H1 (cell line): ENCODE results near the gene POU4F1. TPM values are rescaled to one million over a fixed set of nuclear protein-coding genes. Genes with fewer than 3 reads are reported as not detected.

Experiments
- CTCF ChIA-PET: fragments of 300-600 bp; sonication (Branson Sonifier 250); formaldehyde crosslinking; loops from one replicate; lab custom pipeline; 2021; ENCODE audit not compliant: partially characterized antibody; lab: Charles Lee
- POLR2A ChIA-PET: fragments of 300-600 bp; sonication (Branson Sonifier 250); formaldehyde crosslinking; loops from one replicate; lab custom pipeline; 2021; ENCODE audit warnings: inconsistent platforms; ENCODE audit not compliant: partially characterized antibody; lab: Charles Lee
- DNase-seq, 2 experiments: peaks; one replicate each; pipeline versions ENCODE4 v3.0.0 to v3.0.0-alpha.2; 2010 to 2022; ENCODE audit warnings: low spot score in 2 of 2, low read depth in 1 of 2, mixed read lengths in 1 of 2
- FAIRE-seq: peaks from 2 replicates; lab custom pipeline; 2011; peaks lifted over from hg19 to GRCh38; lab: Jason Lieb, UNC
- H2AFZ ChIP-seq: 2 replicates; pipeline ENCODE4 v1.8.1; 2012; ENCODE audit warnings: low read length, inconsistent platforms
- H2AK5ac ChIP-seq: 2 replicates; pipeline ENCODE4 v1.6.1; 2013; ENCODE audit warnings: low read depth, low read length
- H2BK120ac ChIP-seq: replicated peaks from 2 replicates; pipeline ENCODE3; 2013; ENCODE audit warnings: low read depth, low read length, inconsistent platforms
- H2BK12ac ChIP-seq: 2 replicates; pipeline ENCODE4 v1.6.1; 2013; ENCODE audit warnings: low read depth, low read length
- H2BK15ac ChIP-seq: 2 replicates; pipeline ENCODE4 v1.6.1; 2013; ENCODE audit warnings: low read length
- H2BK20ac ChIP-seq: 2 replicates; pipeline ENCODE4 v1.6.1; 2013; ENCODE audit warnings: low read length
- H2BK5ac ChIP-seq: 2 replicates; pipeline ENCODE4 v1.6.1; 2013; ENCODE audit warnings: low read depth, low read length
- H3K14ac ChIP-seq: 2 replicates; pipeline ENCODE4 v1.6.1; 2013; ENCODE audit warnings: inconsistent platforms; ENCODE audit not compliant: insufficient read length
- H3K18ac ChIP-seq: 2 replicates; pipeline ENCODE4 v1.6.1; 2013; ENCODE audit warnings: low read length; ENCODE audit errors: extremely low read depth
- H3K23ac ChIP-seq: 2 replicates; pipeline ENCODE4 v1.6.1; 2013; ENCODE audit warnings: inconsistent platforms; ENCODE audit not compliant: insufficient read length
- H3K23me2 ChIP-seq: 2 replicates; pipeline ENCODE4 v1.6.1; 2013; ENCODE audit warnings: low read depth, low read length
- H3K27ac ChIP-seq: 2 replicates; pipeline ENCODE4 v1.6.1; 2011; ENCODE audit warnings: low read depth, low read length, inconsistent platforms
- H3K27me3 ChIP-seq, 4 experiments: replicated peaks in 1 of 4; 1 replicate in 1 of 4; 2 replicates in 3 of 4; pipeline versions ENCODE4 v1.6.1 to v1.8.1; 2011 to 2013; ENCODE audit warnings: low read length in 3 of 4, mild to moderate bottlenecking in 3 of 4, inconsistent platforms in 2 of 4, mixed read lengths in 2 of 4, moderate library complexity in 1 of 4; ENCODE audit not compliant: control insufficient read depth in 3 of 4, insufficient read depth in 3 of 4; ENCODE audit errors: extremely low read depth in 1 of 4
- H3K36me3 ChIP-seq, 4 experiments: 2 replicates each; pipeline versions ENCODE4 v1.6.1 to v1.8.1; 2011 to 2013; ENCODE audit warnings: mild to moderate bottlenecking in 4 of 4, low read length in 3 of 4, moderate library complexity in 2 of 4, control low read depth in 1 of 4, inconsistent platforms in 1 of 4; ENCODE audit not compliant: insufficient read depth in 4 of 4, control insufficient read depth in 2 of 4
- H3K4ac ChIP-seq: replicated peaks from 2 replicates; pipeline ENCODE3; 2013; ENCODE audit warnings: low read length, low read depth, mixed read lengths, inconsistent platforms; ENCODE audit not compliant: insufficient read length
- H3K4me1 ChIP-seq, 4 experiments: replicated peaks in 1 of 4; 1 replicate in 1 of 4; 2 replicates in 3 of 4; pipeline versions ENCODE4 v1.6.1 to v1.8.1; 2011 to 2013; ENCODE audit warnings: low read length in 3 of 4, inconsistent platforms in 2 of 4, mixed read lengths in 1 of 4; ENCODE audit not compliant: insufficient read depth in 4 of 4, control insufficient read depth in 3 of 4
- H3K4me2 ChIP-seq, 2 experiments: 2 replicates each; pipeline versions ENCODE4 v1.6.1 to v1.8.1; 2011 to 2013; ENCODE audit warnings: low read depth in 2 of 2, low read length in 2 of 2, control low read depth in 1 of 2, inconsistent platforms in 1 of 2, mild to moderate bottlenecking in 1 of 2; ENCODE audit not compliant: insufficient read depth in 1 of 2
- H3K4me3 ChIP-seq, 4 experiments: fragments of 200-600, 300-600 bp in 1 of 4; sonication (generic), shearing (Covaris generic), sonication (Bioruptor Twin) in 1 of 4; 2 replicates each; pipeline versions ENCODE4 v1.5.1 to v1.8.1; 2011 to 2016; ENCODE audit warnings: low read length in 4 of 4, low read depth in 3 of 4, control low read depth in 2 of 4, inconsistent platforms in 2 of 4, mild to moderate bottlenecking in 2 of 4, mixed read lengths in 1 of 4, moderate library complexity in 1 of 4; ENCODE audit not compliant: insufficient read depth in 2 of 4; ENCODE audit errors: extremely low read depth in 1 of 4
- H3K56ac ChIP-seq: replicated peaks from 2 replicates; pipeline ENCODE3; 2013; ENCODE audit warnings: low read depth, mild to moderate bottlenecking, mixed read lengths, low read length, inconsistent platforms; ENCODE audit not compliant: insufficient read length
- H3K79me1 ChIP-seq: 2 replicates; pipeline ENCODE4 v1.6.1; 2013; ENCODE audit warnings: low read depth, low read length, control low read depth
- H3K79me2 ChIP-seq, 2 experiments: 2 replicates each; pipeline versions ENCODE4 v1.6.1 to v1.8.1; 2012 to 2013; ENCODE audit warnings: low read length in 2 of 2, mild to moderate bottlenecking in 2 of 2, inconsistent platforms in 1 of 2; ENCODE audit not compliant: insufficient read depth in 2 of 2, control insufficient read depth in 1 of 2
- H3K9ac ChIP-seq, 4 experiments: replicated peaks in 1 of 4; 1 replicate in 1 of 4; 2 replicates in 3 of 4; pipeline versions ENCODE4 v1.6.1 to v1.8.1; 2011 to 2013; ENCODE audit warnings: low read depth in 3 of 4, low read length in 3 of 4, control low read depth in 2 of 4, mild to moderate bottlenecking in 2 of 4, moderate library complexity in 2 of 4, inconsistent platforms in 1 of 4; ENCODE audit errors: extremely low read depth in 1 of 4
- H3K9me3 ChIP-seq, 2 experiments: 2 replicates each; pipeline versions ENCODE4 v1.6.1 to v1.8.1; 2012 to 2013; ENCODE audit warnings: mild to moderate bottlenecking in 2 of 2, moderate library complexity in 2 of 2, control low read depth in 1 of 2, inconsistent platforms in 1 of 2, low read depth in 1 of 2, low read length in 1 of 2, mixed read lengths in 1 of 2; ENCODE audit not compliant: insufficient read depth in 2 of 2
- H4K20me1 ChIP-seq, 2 experiments: replicated peaks in 1 of 2; 2 replicates each; pipeline versions ENCODE3 to v1.8.1; 2011 to 2013; ENCODE audit warnings: inconsistent platforms in 2 of 2, low read length in 2 of 2, mild to moderate bottlenecking in 1 of 2; ENCODE audit not compliant: insufficient read depth in 2 of 2, control insufficient read depth in 1 of 2
- H4K5ac ChIP-seq: 2 replicates; pipeline ENCODE4 v1.6.1; 2013; ENCODE audit warnings: low read length, low read depth, mixed read lengths, inconsistent platforms; ENCODE audit not compliant: insufficient read length
- H4K8ac ChIP-seq: 2 replicates; pipeline ENCODE4 v1.8.0; 2013; ENCODE audit warnings: mild to moderate bottlenecking, moderate library complexity, low read length, inconsistent platforms; ENCODE audit not compliant: insufficient read depth; ENCODE audit errors: extremely low read depth
- H4K91ac ChIP-seq: replicated peaks from 2 replicates; pipeline ENCODE3; 2013; ENCODE audit warnings: low read length, mixed read lengths, inconsistent platforms; ENCODE audit not compliant: insufficient read length
- BCL11A ChIP-seq, 2 experiments: IDR thresholded peaks; one replicate each; pipeline ENCODE4 v1.6.1; 2011; ENCODE audit warnings: low read depth in 2 of 2, low read length in 2 of 2, mild to moderate bottlenecking in 2 of 2
- MAFK ChIP-seq: IDR thresholded peaks from 2 replicates; pipeline ENCODE4 v1.6.1; 2012; ENCODE audit warnings: low read depth, mild to moderate bottlenecking, improper control_type of control experiment, low read length
- POU5F1 ChIP-seq: IDR thresholded peaks from 2 replicates; pipeline ENCODE4 v1.6.1; 2011; ENCODE audit warnings: low read depth, mild to moderate bottlenecking, low read length, moderate library complexity
- SP1 ChIP-seq: IDR thresholded peaks from 2 replicates; pipeline ENCODE4 v1.6.1; 2011; ENCODE audit warnings: low read depth, low read length
- TCF12 ChIP-seq: IDR thresholded peaks from 2 replicates; pipeline ENCODE4 v1.6.1; 2011; ENCODE audit warnings: low read depth, mild to moderate bottlenecking, low read length
- TEAD4 ChIP-seq: IDR thresholded peaks from 2 replicates; pipeline ENCODE4 v1.6.1; 2012; ENCODE audit warnings: low read depth, low read length, inconsistent platforms, mixed read lengths
- WGBS, 2 experiments: shearing (Covaris generic) in 1 of 2; methylation state at CpG; one replicate each; pipeline versions ENCODE4 v1.1.6 to v1.1.7; 2013 to 2015; ENCODE audit warnings: low lambda C conversion rate in 2 of 2, mixed read lengths in 2 of 2, inconsistent platforms in 1 of 2, low coverage in 1 of 2, missing lambda C conversion rate in 1 of 2; ENCODE audit not compliant: insufficient replicate concordance in 2 of 2, insufficient coverage in 1 of 2, insufficient read length in 1 of 2; ENCODE audit errors: extremely low coverage in 1 of 2, missing lambda C conversion rate in 1 of 2; 5-methylcytosine and 5-hydroxymethylcytosine counted together
- polyA plus RNA-seq, 7 experiments: library from polyadenylated mRNA; depleted of rRNA in 3 of 7; stranded (reverse) in 5 of 7; unstranded in 2 of 7; fragments of >200 nt in 5 of 7; fragments of 200-250 nt in 2 of 7; gene quantifications; 1 replicate in 5 of 7; 2 replicates in 1 of 7; 4 replicates in 1 of 7; pipeline versions ENCODE4 v1.2.1 to v1.2.3, GENCODE V29; 2011 to 2013; ENCODE audit warnings: missing spikeins in 2 of 7, mixed read lengths in 2 of 7
- total RNA-seq: library from RNA; stranded (reverse); fragmentation: NEBNext Ultra II Directional; extraction: Animal tissue kit (Norgen Biotek cat#: 25700); gene quantifications from 2 replicates; pipeline ENCODE4 v1.2.1, GENCODE V29; 2021
- TF ChIP-seq, protein P1 (sequence below): IDR thresholded peaks from 2 replicates; pipeline ENCODE4 v1.6.1; 2011; ENCODE audit warnings: low read length, improper control_type of control experiment
- TF ChIP-seq, protein P2 (sequence below): IDR thresholded peaks from 2 replicates; pipeline ENCODE4 v1.6.1; 2012; ENCODE audit warnings: inconsistent platforms

Gene POU4F1
- total and polyA plus RNA-seq, 2 of the 8 experiments (the other 6 are each of a cell fraction or from before 2014, with no cell fraction given), result 0.09 to 0.32 TPM

DNA sequence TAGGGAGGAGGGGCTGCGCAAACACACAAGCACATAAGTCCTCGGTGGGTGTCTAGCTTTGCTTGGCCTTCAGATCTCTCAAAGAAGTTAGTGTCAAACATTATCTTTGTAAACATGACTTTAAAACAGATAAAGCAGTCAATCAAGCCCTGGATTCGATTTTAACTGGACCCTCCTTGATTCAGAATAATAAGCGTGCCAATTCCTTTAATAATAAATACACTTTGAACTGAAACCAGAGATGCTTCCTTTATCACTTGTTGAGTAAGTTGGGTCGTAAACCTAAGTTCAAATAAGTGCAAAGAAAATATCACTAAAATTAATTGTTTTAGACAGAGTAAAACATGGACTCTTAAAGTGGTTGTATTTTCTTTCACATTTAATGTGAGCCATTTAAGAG is 30.9 kb downstream of the POU4F1 start:
- H3K79me2 ChIP-seq, result no peaks in the 10 kb centered on the region
- no peaks in the 10 kb centered on the region for H3K9me3 ChIP-seq
- H4K8ac ChIP-seq, result no peak overlapping the region
- no peak overlapping the region for H3K56ac ChIP-seq
- H3K23ac ChIP-seq, result no peak overlapping the region
- H3K4me1 ChIP-seq, result no peaks in the 10 kb centered on the region
- no peaks in the 10 kb centered on the region for H4K20me1 ChIP-seq
- H3K79me1 ChIP-seq, result no peaks in the 10 kb centered on the region
- H2BK20ac ChIP-seq, result no peak overlapping the region
- H3K18ac ChIP-seq, result no peak overlapping the region
- FAIRE-seq (no peak), DNase-seq (no peak)
- H3K27me3 ChIP-seq, result no peaks in the 10 kb centered on the region
- no peak overlapping the region for H3K4me2 ChIP-seq
- no peak overlapping the region for H2BK5ac ChIP-seq
- H3K4ac ChIP-seq, result no peak overlapping the region
- H2BK12ac ChIP-seq, result no peak overlapping the region
- no peak overlapping the region for H4K91ac ChIP-seq
- 90% methylated on average over 5 of the region's 5 CpGs; no CpG with 5 or more reads in 1 of the 2 experiments for WGBS, 2 experiments
- no peak overlapping the region for H3K14ac ChIP-seq
- H3K36me3 ChIP-seq, result no peaks in the 10 kb centered on the region
- no peak overlapping the region for H3K27ac ChIP-seq
- no peak overlapping the region for H2BK120ac ChIP-seq
- ChIA-PET CTCF (interaction anchor here (1.6 to 1.9 kb wide), 2 partner anchors 12 to 15 kb away, joined by 5 to 7 read pairs; no protein-coding TSS in a partner anchor), POLR2A (no interaction called here)
- H2AK5ac ChIP-seq, result no peak overlapping the region
- TF ChIP-seq POU5F1 (no peak), BCL11A (IDR thresholded peaks at IDR 0.05; ENCODE audit: low read depth in 2 of 2, low read length in 2 of 2) (no peak), TCF12 (no peak), TEAD4 (no peak), MAFK (no peak), SP1 (no peak)
- TF ChIP-seq, protein P1, sequence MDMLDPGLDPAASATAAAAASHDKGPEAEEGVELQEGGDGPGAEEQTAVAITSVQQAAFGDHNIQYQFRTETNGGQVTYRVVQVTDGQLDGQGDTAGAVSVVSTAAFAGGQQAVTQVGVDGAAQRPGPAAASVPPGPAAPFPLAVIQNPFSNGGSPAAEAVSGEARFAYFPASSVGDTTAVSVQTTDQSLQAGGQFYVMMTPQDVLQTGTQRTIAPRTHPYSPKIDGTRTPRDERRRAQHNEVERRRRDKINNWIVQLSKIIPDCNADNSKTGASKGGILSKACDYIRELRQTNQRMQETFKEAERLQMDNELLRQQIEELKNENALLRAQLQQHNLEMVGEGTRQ, result no peak
- TF ChIP-seq, protein P2, sequence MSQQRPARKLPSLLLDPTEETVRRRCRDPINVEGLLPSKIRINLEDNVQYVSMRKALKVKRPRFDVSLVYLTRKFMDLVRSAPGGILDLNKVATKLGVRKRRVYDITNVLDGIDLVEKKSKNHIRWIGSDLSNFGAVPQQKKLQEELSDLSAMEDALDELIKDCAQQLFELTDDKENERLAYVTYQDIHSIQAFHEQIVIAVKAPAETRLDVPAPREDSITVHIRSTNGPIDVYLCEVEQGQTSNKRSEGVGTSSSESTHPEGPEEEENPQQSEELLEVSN, result no peak
- H2AFZ ChIP-seq, result no peak overlapping the region
- no peak overlapping the region for H4K5ac ChIP-seq
- H3K4me3 ChIP-seq, result no peak overlapping the region
- H3K9ac ChIP-seq, result no peak overlapping the region
- H2BK15ac ChIP-seq, result no peak overlapping the region
- H3K23me2 ChIP-seq, result no peaks in the 10 kb centered on the region; the same call in 1 of the 2 replicates
